ENCODE measurements around the gene PDE4D.
"Not testable (repeated sequence)": the region's sequence is repeated elsewhere in the genome, so short reads cannot be mapped to it uniquely, and the experiment has no call there.

Gene PDE4D

DNA sequence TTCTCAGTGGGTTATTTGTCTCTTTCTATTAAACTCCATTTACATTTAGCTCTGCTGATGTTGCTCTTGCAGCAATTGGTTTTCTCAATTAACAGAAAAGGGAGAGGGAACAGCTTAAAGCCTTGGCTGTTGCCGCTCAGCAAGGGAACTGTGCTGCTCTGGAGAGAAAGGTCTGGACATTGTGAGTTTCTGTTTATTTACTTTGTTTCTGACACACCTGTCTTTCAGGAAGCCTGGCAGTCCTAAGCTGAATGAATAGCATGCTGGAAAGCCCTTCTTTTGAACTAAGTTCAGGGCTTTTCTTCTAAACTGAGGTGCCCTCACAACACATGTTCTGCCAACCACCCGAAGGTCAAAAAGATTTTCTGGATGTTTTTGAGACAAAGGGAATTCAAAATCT, 491.9 kb downstream of the PDE4D start:
- H3K4me3 ChIP-seq (ENCODE audit: low read length), result no peak overlapping the region
- no peak overlapping the region for H3K9ac ChIP-seq (ENCODE audit: low read length)
- no peaks in the 10 kb centered on the region for H3K27me3 ChIP-seq (ENCODE audit: control insufficient read depth, insufficient read depth, low read length)
- no peaks in the 10 kb centered on the region for H3K36me3 ChIP-seq (ENCODE audit: control insufficient read depth, insufficient read depth, low read length)
- no peaks in the 10 kb centered on the region for H3K9me3 ChIP-seq (ENCODE audit: control insufficient read depth, low read length)
- no peaks in the 10 kb centered on the region for H3K4me1 ChIP-seq (ENCODE audit: control insufficient read depth, insufficient read depth, low read length)

DNA sequence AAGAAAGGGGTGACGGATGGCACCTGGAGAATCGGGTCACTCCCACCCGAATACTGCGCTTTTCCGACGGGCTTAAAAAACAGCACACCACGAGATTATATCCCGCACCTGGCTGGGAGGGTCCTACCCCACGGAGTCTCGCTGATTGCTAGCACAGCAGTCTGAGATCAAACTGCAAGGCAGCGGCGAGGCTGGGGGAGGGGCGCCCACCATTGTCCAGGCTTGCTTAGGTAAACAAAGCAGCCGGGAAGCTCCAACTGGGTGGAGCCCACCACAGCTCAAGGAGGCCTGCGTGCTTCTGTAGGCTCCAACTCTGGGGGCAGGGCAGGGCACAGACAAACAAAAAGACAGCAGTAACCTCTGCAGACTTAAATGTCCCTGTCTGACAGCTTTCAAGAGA, 498.6 kb downstream of the PDE4D start:
- not testable (repeated sequence) for H3K9me3 ChIP-seq (ENCODE audit: control insufficient read depth, low read length); H3K4me3 ChIP-seq (ENCODE audit: low read length)

DNA sequence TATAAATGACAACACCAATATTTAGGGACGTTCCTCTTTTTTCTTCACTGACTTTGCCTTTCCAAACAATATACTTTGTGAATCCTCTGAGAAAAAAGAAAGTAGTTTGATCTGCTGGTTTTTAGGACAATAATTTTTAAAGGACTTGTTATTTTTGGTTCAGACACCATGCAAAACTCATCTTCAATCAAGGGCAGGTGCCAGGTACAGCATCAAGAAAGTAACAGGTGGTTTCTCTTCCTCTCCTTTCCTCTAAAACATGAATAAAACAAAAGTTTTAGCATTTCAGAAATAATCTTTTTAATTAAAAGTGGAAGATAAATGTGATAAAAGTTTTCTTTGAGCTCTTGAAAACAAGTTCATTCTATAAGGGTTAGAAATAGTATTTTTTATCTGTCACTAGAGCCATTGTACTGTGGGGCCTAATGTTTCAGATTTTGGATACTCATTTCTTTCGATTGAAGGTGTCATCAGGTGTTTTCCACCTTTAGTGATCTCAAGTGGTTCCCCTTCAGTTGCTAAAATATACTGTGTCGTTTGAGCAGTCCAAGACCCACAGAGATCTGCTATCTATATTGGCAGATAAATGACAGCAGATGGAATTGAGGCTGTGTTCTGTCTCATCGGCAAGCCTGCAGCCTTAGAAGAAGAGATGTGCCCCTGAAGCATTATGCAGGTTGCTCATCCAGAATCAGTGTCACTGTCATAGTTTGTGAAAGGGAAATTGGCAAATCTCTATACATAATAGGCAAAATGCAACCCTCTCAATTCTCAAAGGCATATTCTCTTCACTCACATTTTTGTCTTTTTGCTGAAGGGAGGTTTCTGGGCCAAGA, 499.7 kb downstream of the PDE4D start:
- no peaks in the 10 kb centered on the region for H3K9me3 ChIP-seq (ENCODE audit: control insufficient read depth, low read length)
- no peak overlapping the region for H3K4me3 ChIP-seq (ENCODE audit: low read length)
- no peak overlapping the region for H3K9ac ChIP-seq (ENCODE audit: low read length)
- no peaks in the 10 kb centered on the region for H3K36me3 ChIP-seq (ENCODE audit: control insufficient read depth, insufficient read depth, low read length)
- peaks cover 7% of the 10 kb centered on the region for H3K4me1 ChIP-seq (ENCODE audit: control insufficient read depth, insufficient read depth, low read length)
- no peaks in the 10 kb centered on the region for H3K27me3 ChIP-seq (ENCODE audit: control insufficient read depth, insufficient read depth, low read length)

More for the DNA sequence above, 498.6 kb downstream of the PDE4D start:
- H3K27me3 ChIP-seq (ENCODE audit: control insufficient read depth, insufficient read depth, low read length); H3K36me3 ChIP-seq (ENCODE audit: control insufficient read depth, insufficient read depth, low read length); H3K4me1 ChIP-seq (ENCODE audit: control insufficient read depth, insufficient read depth, low read length); H3K9ac ChIP-seq (ENCODE audit: low read length): not testable (repeated sequence)

DNA sequence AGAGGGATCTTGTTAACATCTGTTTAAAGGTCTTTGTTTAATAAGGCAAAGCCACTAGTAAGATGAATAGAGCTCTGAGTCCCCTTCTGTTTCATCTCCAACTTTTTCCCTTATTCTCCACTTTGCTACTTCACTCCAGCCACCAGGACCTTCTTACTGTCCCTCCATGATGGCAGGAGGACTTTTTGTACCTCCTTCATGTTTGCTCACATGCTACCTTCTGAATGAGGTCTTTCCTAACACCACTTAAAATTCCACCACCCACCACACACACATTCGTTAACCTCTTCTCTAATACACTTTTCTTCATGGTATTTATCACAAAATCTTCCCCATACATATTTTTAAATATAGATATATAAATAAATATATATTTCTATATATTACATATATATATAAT, 501.9 kb downstream of the PDE4D start:
- Histone ChIP-seq H3K9ac (ENCODE audit: low read length) (no peak overlapping the region), H3K4me1 (ENCODE audit: control insufficient read depth, insufficient read depth, low read length) (peaks cover 7% of the 10 kb centered on the region), H3K27me3 (ENCODE audit: control insufficient read depth, insufficient read depth, low read length) (no peaks in the 10 kb centered on the region), H3K4me3 (ENCODE audit: low read length) (no peak overlapping the region), H3K9me3 (ENCODE audit: control insufficient read depth, low read length) (no peaks in the 10 kb centered on the region), H3K36me3 (ENCODE audit: control insufficient read depth, insufficient read depth, low read length) (no peaks in the 10 kb centered on the region)

DNA sequence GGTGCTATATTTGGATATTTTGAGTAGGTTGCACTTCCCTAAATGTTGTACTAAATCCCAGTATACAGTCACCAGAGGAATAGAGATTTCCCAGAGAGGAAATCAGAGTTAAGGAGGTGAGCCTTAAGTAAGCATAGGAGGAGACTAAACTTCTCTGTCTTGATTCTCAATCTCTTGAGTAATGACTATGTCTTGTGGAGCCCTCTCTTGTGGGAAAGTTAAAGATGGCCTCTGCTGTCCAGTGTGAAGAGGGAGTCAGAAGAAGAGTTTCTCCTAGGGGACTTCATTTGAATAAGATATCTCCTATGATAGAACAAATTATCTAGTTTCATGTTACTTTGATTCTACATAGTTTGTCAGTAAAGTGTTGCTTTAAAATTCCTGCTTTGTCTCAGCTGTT, 502.5 kb downstream of the PDE4D start:
- Histone ChIP-seq H3K4me3 (ENCODE audit: low read length) (no peak overlapping the region), H3K27me3 (ENCODE audit: control insufficient read depth, insufficient read depth, low read length) (no peaks in the 10 kb centered on the region)

DNA sequence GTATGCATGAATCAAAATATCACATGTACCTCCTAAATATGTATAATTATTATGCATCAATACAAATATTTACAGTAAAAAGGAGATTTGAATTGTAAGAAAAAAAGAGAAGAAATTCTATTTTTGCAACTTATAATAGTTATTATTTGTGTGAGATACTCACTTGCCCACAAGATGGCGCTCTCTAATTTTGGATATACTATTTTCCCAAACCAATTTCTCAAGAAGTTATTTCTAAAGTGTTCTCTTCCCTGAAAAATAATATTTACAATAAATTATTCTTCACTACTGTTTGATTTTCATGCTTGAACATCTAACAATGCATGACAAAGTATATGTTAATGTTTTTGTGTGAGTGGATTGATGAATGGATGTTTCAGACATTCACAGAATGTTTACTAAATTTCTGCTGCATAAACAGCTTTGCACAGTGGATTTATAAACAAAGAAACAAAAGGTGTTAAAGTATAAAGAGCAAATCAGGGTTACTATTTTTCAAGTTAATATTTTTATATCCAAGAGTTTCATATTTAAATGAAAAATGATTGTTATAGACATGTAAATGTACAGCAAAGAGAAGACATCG, 503.4 kb downstream of the PDE4D start:
- peaks cover 7% of the 10 kb centered on the region for H3K4me1 ChIP-seq (ENCODE audit: control insufficient read depth, insufficient read depth, low read length)
- H3K9ac ChIP-seq (ENCODE audit: low read length), result no peak overlapping the region
- no peaks in the 10 kb centered on the region for H3K36me3 ChIP-seq (ENCODE audit: control insufficient read depth, insufficient read depth, low read length)
- H3K27me3 ChIP-seq (ENCODE audit: control insufficient read depth, insufficient read depth, low read length), result no peaks in the 10 kb centered on the region
- no peak overlapping the region for H3K4me3 ChIP-seq (ENCODE audit: low read length)
- H3K9me3 ChIP-seq (ENCODE audit: control insufficient read depth, low read length), result no peaks in the 10 kb centered on the region

More for the DNA sequence above, 502.5 kb downstream of the PDE4D start:
- no peaks in the 10 kb centered on the region for H3K36me3 ChIP-seq (ENCODE audit: control insufficient read depth, insufficient read depth, low read length)
- peaks cover 7% of the 10 kb centered on the region for H3K4me1 ChIP-seq (ENCODE audit: control insufficient read depth, insufficient read depth, low read length)
- no peak overlapping the region for H3K9ac ChIP-seq (ENCODE audit: low read length)
- no peaks in the 10 kb centered on the region for H3K9me3 ChIP-seq (ENCODE audit: control insufficient read depth, low read length)

DNA sequence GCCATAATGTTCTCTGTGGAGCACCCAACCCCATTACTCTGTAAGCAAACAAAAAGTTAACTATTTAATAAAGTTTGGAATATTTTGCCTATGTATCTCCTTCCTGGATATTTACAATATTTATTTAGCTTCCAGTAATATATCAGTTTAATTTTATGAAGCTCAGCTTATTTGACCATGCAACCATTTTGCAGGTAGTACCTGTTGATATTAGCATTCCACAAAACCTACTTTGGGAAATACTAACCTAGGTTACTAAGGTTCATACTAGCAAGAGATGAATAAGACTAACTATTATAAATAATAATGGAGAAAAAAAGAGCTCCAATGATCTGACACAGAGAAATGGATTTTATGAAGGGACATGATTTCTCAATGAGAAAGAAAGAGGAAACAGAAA, 506.4 kb downstream of the PDE4D start:
- H3K27me3 ChIP-seq (ENCODE audit: control insufficient read depth, insufficient read depth, low read length), result no peaks in the 10 kb centered on the region
- H3K36me3 ChIP-seq (ENCODE audit: control insufficient read depth, insufficient read depth, low read length), result no peaks in the 10 kb centered on the region
- no peak overlapping the region for H3K4me3 ChIP-seq (ENCODE audit: low read length)
- no peak overlapping the region for H3K9ac ChIP-seq (ENCODE audit: low read length)
- H3K9me3 ChIP-seq (ENCODE audit: control insufficient read depth, low read length), result no peaks in the 10 kb centered on the region
- peaks cover 7% of the 10 kb centered on the region for H3K4me1 ChIP-seq (ENCODE audit: control insufficient read depth, insufficient read depth, low read length)

DNA sequence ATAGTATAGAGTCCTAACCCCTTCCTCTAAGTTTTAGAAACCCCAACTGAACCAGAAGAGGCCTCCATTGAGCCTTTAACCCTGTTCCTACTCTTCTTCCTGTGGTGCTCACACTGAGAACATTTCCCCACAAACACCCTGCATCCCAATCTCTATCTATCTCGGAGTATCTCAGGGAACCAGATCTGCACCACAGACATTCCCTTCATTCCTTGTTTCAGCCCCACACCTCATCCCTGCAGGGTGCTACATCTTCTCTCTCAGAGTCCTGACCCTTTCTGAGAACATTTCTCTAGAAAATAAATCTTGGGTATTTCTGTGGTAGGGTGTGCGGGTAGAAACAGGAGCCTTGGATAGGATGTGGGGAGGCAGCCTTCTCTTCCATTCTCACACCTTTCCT, 507.8 kb downstream of the PDE4D start:
- H3K9ac ChIP-seq (ENCODE audit: low read length), result no peak overlapping the region
- peaks cover 3% of the 10 kb centered on the region for H3K4me1 ChIP-seq (ENCODE audit: control insufficient read depth, insufficient read depth, low read length)
- no peaks in the 10 kb centered on the region for H3K9me3 ChIP-seq (ENCODE audit: control insufficient read depth, low read length)
- no peak overlapping the region for H3K4me3 ChIP-seq (ENCODE audit: low read length)
- H3K36me3 ChIP-seq (ENCODE audit: control insufficient read depth, insufficient read depth, low read length), result no peaks in the 10 kb centered on the region
- no peaks in the 10 kb centered on the region for H3K27me3 ChIP-seq (ENCODE audit: control insufficient read depth, insufficient read depth, low read length)

DNA sequence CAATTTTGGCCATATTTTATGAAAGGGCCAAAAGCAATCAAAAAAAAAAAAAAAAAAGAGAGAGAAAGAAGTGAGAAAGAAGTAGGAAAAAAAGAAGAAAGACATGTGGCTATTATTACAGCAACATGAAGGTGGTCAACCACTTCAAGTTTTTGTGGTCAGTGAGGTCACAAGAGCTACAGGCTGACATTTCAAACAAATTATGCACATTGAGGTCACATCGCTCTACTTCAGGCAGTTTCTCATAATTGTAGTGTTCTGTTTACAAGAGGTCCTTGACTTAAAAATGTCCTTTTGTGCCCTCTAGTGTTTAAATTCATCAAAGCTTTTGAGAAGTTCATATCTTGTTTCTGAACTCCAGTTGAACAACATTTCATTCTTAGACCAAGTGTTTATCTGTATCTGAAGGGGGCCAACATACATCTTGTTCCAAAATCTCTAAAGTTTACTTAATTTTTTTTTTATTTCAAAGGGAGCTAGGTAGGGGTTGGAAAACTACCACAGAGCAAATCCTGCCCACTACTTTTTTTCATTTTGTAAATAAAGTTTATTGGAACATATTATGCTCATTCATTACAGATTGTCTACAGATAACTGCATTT, 513.1 kb downstream of the PDE4D start:
- H3K4me3 ChIP-seq (ENCODE audit: low read length), result no peak overlapping the region
- no peaks in the 10 kb centered on the region for H3K4me1 ChIP-seq (ENCODE audit: control insufficient read depth, insufficient read depth, low read length)

DNA sequence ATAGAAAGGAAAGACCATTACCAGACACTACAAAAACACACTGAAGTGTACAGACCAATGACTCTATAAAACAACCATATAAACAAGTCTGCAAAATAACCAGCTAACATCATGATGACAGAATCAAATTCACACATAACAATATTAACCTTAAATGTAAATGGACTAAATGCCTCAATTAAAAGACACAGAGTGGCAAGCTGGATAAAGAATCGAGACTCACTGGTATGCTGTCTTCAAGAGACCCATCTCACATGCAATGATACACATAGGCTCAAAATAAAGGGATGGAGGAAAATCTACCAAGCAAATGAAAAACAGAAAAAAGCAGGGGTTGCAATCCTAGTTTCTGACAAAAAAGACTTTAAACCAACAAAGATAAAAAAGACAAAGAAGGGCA, 519.5 kb downstream of the PDE4D start:
- H3K27me3 ChIP-seq (ENCODE audit: control insufficient read depth, insufficient read depth, low read length); H3K9ac ChIP-seq (ENCODE audit: low read length); H3K4me3 ChIP-seq (ENCODE audit: low read length); H3K4me1 ChIP-seq (ENCODE audit: control insufficient read depth, insufficient read depth, low read length); H3K9me3 ChIP-seq (ENCODE audit: control insufficient read depth, low read length); H3K36me3 ChIP-seq (ENCODE audit: control insufficient read depth, insufficient read depth, low read length): not testable (repeated sequence)

More for the DNA sequence above, 513.1 kb downstream of the PDE4D start:
- Histone ChIP-seq H3K9ac (ENCODE audit: low read length) (no peak overlapping the region), H3K9me3 (ENCODE audit: control insufficient read depth, low read length) (no peaks in the 10 kb centered on the region), H3K36me3 (ENCODE audit: control insufficient read depth, insufficient read depth, low read length) (no peaks in the 10 kb centered on the region), H3K27me3 (ENCODE audit: control insufficient read depth, insufficient read depth, low read length) (no peaks in the 10 kb centered on the region)

DNA sequence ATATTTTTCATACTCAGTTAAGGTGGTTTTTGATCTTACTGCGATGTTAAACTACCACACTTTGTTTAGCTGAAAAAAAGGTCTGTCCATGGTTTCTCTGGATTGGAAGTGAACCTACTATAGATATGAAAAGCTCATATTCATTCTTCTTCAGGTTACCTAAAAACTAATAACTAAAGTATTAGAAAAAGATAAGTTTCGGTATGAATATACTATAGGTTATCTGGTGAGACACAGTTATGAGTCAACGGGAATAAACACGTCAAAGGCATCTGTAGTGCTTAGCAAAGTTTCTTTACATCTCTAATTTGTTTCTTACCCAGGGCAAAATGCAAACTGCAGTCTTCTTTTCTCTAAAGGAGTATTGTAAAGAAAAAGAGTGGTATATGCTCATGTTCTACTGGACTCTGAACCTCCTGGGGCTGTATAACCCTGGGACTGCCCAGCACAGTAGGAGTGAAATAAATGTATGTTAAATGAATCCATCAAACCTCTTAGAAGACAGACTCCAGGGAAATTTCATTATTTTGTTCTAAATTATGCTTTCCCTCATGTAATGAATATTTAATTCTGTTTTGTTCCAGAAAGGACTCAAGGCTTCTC, 521.9 kb downstream of the PDE4D start:
- no peaks in the 10 kb centered on the region for H3K9me3 ChIP-seq (ENCODE audit: control insufficient read depth, low read length)
- no peak overlapping the region for H3K4me3 ChIP-seq (ENCODE audit: low read length)
- no peak overlapping the region for H3K9ac ChIP-seq (ENCODE audit: low read length)
- H3K4me1 ChIP-seq (ENCODE audit: control insufficient read depth, insufficient read depth, low read length), result no peaks in the 10 kb centered on the region
- H3K27me3 ChIP-seq (ENCODE audit: control insufficient read depth, insufficient read depth, low read length), result no peaks in the 10 kb centered on the region
- H3K36me3 ChIP-seq (ENCODE audit: control insufficient read depth, insufficient read depth, low read length), result no peaks in the 10 kb centered on the region

DNA sequence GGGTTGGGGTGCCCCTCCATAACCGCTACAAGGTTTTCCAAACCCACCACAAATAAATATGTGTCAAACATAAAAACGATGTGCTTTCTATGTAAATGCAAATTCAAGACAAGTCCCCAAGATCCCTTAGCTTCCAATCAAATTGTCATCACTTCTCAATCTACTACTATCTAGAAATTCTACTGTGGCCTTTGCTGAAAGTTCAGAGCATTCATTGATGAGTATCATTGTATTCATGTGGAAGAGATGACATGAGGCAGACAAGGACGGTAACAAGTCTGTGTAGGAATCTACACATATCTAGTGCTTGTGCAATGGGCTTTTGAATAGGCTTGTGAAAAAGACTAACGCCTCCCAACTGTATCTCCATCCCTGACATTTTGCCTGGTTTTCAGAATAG, 524.6 kb downstream of the PDE4D start:
- Histone ChIP-seq H3K27me3 (ENCODE audit: control insufficient read depth, insufficient read depth, low read length) (no peaks in the 10 kb centered on the region), H3K4me1 (ENCODE audit: control insufficient read depth, insufficient read depth, low read length) (no peaks in the 10 kb centered on the region), H3K9ac (ENCODE audit: low read length) (no peak overlapping the region), H3K36me3 (ENCODE audit: control insufficient read depth, insufficient read depth, low read length) (no peaks in the 10 kb centered on the region), H3K9me3 (ENCODE audit: control insufficient read depth, low read length) (no peaks in the 10 kb centered on the region), H3K4me3 (ENCODE audit: low read length) (no peak overlapping the region)

Data from mucosa of stomach (tissue), 1 donor.